EL (cell line): Measurements from ENCODE around the gene MTM1.

Experiments used
- DNase-seq: peaks from one replicate; pipeline ENCODE4 v3.0.0-alpha.2; 2016

The MTM1 gene

DNA sequence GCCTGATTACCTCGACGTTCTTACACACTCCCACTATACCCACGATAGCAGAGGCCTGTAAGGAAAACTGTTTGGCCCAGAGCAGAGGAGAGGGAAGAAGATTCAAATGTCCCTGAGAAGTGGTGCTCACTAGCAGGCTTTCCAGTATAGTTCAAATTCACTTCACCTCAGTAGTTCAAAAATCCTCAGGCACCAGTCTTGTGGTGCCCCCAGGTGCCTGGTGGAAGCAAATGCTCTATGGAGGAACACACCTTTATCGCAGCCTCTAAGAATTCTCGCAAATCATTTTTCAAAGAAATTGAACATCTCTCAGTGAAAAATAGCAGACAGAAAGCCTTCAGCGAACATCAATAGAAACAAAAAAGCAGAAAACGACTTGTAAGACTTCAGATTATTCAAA, 112.6 kb downstream of the MTM1 start:
- DNase-seq = peak; percentile 14

DNA sequence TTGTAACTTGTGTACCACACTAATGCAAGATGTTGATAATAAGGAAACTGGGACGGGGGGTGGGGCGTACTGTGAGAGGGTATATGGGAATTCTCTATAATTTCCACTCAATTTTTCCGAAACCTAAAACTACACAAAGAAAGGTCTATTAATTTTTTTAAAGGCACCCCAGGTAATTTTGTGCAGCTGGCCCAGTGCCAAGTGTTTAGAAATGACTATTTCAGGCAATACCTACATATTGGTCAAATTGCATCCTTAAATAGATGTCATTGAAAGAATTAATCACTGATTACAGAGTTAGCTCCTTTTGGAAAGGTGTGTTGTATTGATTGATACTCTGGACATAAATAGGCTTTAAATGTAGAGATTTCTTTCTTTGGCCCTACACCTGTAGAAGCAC, 114.7 kb downstream of the MTM1 start:
- no peak for DNase-seq

- DNase-seq = peak; percentile 51
These were observed 115.2 kb downstream of the MTM1 start for GRCh38 chrX:150683536-150684146.

GRCh38 chrX:150688911-150689451, 120.6 kb downstream of the MTM1 start:
- peak; percentile 94 for DNase-seq

DNA sequence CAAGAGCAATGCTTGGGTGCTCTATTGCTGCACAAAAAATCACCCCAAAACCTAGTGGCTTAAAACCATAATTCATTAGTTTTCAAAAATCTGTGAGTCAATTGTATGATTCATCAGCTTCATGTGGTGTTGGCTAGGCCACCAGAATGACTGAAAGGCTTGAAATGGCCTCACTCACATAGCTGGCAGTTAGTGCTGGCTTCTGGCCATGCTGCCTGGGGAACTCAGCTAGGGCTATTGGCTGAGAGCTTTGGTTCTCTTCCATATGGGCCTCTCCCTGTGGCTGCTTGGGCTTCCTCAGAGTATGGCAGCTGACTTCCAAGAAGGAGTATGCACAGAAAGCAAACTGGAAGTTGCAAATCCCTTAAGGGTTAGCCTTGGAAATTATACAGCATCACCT, 121.7 kb downstream of the MTM1 start:
- peak; percentile 91 for DNase-seq

DNA sequence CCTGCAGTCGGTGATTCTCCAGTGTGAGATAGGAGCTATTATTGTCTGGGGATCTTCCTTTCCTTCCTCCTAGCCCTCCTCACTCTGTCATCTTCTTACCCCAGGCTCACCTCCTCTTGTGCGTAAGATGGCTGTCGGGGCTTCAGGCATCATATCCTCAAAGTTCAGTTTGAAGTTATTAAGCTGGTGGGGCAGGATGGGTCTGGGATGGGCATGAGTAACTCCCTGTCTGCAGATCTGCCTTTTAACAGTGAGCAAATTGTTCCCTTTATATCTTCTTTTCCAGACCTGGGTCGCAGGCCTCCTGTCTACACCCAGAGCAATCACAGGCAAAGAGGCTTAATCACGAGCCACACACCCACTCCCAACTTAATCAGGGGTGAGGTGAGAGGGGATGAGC, 123.9 kb downstream of the MTM1 start:
- DNase-seq = no peak

DNA sequence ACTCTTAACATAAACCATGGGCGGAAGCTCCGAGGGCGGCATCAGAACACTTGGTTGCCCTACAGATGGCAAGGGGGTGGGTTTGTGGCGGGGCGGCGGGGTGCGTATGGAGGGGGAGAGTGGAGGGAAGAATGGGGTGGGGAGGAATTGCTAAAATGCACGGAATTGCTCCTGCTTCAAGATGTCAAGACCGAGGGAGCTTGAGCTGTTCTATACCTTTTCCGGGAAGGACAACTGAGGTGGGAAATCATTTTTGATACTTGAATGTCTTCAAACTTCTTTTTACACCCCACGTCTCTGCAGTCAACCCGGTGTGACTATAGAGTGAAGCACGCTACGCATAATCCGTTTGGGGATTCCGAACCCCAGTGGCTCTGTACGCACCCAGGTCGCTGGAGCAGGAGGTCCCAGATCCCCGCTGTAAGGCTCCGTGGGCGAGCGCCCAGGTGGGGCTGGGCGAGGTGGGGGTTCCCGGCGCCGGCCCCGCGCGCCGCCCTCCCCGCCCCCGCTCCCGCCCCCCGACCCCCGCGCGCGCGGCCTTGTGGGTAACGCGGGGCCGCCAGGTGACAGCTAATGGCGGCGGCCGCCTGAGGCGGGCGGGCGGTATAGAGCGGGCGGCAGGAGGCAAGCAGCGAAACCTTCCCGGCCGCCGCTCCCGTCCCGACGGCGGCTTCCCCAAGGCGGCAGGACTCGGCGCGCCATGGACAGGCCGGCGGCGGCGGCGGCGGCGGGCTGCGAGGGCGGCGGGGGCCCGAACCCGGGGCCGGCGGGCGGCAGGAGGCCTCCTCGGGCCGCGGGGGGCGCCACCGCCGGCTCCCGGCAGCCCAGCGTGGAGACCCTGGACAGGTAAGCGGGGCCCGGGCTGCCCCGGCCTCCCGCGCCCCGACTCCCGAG, 124.7 kb downstream of the MTM1 start, which contains the start of gene MTMR1:
Gene MTMR1 (plus strand): TSS at position 566 of the 894 bp plus-strand sequence. CDS start 135 bp downstream, at position 701.
- DNase-seq = no peak

DNA sequence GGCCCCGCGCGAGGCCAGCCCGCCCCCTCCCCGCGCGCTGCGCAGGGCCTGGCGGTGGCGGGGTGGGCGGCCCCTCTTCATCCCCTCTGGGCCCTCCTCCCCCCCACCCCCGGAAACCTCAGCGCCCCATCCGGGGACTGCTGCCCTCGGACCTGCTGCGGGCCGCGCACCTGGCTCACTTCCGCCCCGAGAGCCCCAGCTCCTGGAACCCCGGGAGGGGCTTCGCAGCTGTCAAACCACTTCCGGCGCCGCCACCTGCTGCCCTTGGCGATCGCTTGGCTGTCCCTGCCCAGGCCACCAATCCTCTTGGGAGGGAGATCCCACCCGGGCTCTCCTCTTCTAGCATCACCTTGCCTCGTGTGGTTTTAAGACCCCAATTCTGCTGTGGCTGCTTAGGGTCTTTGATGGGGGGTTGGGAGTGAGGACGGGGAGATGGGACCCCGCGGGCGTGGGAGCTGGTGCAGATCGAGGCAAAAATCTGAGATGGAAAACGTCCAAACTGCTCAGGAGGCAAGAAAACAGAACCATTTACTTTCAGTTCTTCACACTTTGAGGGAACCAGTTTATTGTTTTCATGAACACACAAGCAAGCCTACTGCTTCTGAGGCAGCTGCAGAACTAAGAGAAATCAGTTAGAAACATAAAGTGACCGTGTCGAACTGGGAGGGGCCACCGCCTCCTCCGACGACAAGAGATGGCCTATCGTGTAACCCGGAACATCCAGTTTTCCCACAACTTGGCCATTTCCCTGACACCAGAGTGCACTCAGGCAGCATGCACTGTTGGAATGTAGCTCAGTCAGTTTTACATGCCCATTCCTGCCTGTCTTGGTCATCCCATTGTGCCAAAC, 125.5 kb downstream of the MTM1 start:
- DNase-seq = peak; percentile 84

- no peak for DNase-seq
These were observed 126.5 kb downstream of the MTM1 start for GRCh38 chrX:150694738-150695410.

DNA sequence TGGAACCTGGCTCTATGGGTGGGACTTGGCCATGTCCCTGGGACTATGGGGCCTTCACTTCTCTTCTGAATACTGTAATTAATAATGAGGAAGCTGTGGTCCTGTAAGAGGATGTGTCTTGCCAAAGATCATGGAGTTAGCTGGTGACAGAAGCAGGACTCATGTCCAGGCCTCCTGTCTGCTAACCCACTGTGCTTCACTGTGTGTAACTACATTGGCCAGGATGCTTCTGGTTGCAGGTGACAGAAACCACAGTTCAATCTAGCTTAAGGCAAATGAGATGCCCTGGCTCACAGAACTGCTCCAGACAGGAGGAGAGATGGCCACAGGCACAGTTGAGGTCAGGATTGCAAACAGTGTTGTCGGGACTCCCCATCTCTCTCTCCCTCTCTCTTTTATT, 127.9 kb downstream of the MTM1 start:
- no peak for DNase-seq

DNA sequence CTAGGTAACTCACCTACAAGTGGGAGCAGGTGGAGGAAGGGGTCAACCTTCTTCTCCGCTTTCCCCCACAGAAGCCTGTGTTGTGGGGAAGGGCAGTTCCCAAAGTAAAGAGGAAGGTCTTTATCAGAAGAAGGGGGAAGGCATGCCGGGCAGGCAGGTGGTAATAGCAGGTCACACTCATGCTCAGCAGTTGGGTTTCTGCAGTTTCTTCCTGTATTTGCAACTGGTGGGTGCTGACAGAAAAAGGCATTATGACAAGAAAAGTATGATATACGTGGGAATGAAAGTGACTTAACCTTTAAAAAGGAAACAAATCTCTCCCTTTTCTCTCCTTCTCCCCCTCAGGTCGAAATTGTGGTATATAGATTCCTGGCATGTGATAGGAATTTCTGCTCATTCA, 128.4 kb downstream of the MTM1 start:
- no peak for DNase-seq

GRCh38 chrX:150697641-150698040, 129.2 kb downstream of the MTM1 start:
- DNase-seq = no peak

GRCh38 chrX:150698981-150699380, 130.6 kb downstream of the MTM1 start:
- DNase-seq = no peak

GRCh38 chrX:150700107-150700506, 131.7 kb downstream of the MTM1 start:
- no peak for DNase-seq

DNA sequence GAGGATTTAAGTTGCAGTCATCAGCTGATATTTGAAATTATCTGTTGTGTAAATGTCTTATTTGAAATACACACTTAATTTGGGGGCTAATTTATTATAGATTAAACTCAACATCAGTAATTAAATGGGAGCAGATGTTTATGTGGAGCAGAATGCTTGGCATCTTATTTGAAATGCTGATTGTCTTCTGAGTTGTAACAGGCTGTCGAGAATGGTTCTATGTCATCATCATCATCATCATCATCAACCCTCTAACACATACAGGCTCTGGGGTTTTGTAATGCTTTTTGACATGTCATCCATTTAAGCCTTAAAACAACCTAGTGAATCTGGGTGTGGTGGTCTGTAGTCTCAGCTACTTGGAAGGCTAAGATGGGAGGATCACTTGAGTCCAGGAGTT, 133.0 kb downstream of the MTM1 start:
- DNase-seq = no peak

GRCh38 chrX:150702966-150703694, 134.7 kb downstream of the MTM1 start:
- DNase-seq = no peak

DNA sequence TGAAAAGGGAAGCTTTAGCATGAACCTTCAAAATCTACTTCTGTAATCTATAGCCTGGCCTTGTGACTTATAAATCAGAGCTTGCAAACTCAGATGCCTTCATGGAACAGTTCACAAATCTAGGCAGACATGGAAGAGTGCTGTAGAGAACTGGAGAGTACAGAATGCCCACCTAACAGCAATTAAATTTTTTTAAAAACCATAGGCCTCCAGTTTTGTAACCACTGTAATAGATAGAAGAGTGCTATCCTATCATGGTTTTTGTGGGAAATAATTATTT, 135.2 kb downstream of the MTM1 start:
- no peak for DNase-seq

- peak; percentile 64 for DNase-seq
These were observed 135.7 kb downstream of the MTM1 start for GRCh38 chrX:150704030-150704613.

DNA sequence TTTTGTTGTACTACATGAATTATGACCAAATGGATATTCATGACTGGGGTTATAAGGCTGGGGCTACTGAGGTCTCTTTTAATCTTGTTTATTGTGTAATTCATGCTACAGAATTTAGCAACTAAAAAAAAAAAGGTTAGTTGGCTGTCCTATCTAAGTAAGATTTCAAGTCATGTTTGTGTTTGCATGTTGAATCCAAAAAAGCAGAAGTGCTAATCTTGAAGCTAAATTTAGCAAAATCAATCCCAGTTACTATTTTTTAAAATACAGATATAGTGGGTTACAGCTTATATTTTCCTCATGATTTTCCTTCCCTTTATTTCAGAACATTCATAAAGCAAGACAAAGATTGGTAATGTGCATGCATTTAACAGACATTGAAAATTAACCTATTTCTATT, 144.2 kb downstream of the MTM1 start:
- no peak for DNase-seq

- no peak for DNase-seq
These were observed 146.8 kb downstream of the MTM1 start for GRCh38 chrX:150715184-150715583.

DNA sequence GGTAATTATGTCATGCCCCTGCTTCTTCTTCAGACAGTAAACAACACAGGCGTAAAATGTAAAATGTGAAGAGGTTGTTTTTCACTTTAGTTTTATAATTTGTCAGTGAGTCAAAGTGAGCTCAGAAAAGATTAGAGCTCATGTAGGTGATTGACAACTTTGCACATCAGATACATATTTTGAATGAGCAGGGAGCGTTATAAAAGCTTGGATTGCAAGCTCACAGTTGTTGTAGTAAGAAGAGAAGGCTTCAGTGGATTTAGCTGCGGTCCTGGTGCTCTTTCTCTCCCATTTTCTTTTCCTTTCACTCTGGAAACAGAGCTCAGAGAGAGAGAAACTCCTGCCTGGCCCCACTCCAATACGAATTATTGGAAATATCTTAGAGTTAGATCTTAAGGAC, 151.2 kb downstream of the MTM1 start:
- no peak for DNase-seq
